HG03378 (cell line): ENCODE measurements around the gene ADARB1.

Source experiments
- ATAC-seq: cut with Tn5 transposase; IDR thresholded peaks from one replicate; pipeline ENCODE4 v1.9.1; 2021; ENCODE audit warnings: mild to moderate bottlenecking, moderate library complexity; ENCODE audit not compliant: unreplicated experiment

ADARB1 gene

DNA sequence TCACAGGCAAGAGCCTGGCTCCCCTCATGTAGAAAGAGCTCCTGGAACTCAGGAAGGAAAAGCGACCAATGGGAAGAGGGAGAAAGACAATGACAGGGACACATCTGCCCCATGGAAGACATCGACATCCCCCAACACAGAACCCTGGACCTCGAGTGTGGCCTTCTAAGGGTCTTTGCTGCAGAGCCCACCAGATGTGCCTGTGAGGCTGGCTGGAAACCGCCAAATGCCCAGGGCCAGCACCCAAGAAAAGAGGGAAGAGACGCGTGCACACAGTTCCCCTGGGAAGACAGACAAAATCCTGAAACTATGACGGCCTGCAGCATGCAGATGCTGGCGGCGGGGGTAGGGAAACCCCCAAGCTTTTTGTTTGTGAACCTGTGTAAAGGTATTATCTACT is 36.4 kb upstream of the ADARB1 start:
- ATAC-seq, result no peak

DNA sequence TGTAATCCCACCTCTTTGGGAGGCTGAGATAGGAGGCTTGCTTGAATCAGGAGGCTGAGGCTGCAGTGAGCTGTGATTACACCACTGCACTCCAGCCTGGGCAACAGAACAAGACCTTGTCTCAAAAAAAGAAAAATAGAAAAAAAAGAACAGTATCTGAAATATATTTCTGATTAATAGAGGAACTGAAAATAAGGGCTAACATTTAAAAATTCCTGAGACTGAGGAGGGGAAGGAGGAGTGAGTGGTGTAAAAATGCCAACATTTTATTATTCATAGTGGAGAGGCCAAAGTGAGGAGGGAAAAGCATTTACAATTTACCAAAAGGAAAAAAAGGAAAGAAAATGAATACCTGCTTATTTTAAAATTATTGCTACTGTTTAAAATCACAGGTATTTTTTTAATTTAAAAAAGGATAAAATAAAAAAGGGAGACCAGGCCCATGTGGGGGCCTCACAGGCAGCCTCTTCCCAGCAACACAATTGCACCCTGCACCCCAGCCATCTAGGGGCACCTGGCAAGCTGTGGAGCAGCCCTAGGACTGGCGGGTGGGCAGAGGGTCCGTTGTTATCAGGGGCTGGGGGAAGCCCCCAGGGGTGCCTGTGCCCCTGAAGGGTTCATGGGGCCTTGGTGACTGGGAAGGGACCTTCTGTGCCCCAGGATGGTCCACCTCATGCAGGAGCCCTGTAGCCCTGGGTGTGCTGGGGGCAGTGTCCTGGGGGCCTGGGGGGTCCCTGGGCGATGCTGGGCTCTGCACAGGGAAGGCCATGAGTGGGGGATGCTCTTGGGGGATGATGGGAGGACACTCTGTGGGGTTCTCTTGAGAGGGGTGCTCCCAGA is 34.8 kb upstream of the ADARB1 start:
- no peak for ATAC-seq

DNA sequence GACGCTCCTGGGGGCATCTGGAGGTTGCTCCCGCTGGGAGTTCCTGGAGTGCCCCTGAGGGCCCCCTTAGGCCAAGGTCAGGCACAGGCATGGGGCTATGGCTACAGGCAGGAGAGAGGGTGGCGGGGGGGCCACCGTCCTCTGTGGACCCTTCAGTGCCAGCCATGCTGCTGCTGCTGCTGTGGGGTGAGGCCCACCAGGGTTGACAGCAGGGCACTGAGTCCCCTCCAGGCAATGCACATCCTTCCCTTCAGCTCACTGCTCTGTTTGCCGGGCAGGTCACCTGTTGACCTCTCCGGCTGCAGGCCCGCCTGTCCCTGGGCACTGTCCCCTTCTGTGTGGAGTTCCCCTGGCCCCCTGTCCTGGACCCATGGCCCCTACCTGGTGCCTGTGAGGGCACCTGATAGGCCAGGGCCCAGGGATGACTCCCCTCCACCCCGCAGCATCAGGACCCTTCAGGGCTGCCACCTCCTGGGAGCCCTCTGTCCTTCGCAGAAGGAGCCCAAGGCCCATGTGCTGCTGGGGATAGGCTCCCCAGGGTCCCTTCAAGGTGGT is 34.1 kb upstream of the ADARB1 start:
- ATAC-seq, result no peak

DNA sequence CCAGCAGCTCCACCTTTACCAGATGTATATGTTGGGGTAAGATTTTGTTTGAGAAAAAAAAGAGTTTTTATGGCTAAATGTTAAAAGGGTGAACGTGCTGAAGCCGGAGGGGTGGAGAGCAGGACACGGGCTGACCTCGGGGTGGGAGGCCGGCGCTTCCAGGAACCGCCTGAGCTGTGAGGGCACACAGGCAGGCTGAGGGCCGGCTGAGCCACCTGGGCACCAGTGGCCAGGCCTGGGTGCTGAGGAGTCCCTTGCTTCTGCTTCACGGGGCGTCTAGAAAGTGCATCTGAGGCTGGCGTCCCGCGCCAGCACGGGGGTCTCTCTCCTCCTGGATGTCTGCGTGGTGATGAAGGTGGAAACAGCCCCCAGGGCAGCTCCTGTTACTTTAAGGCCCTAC is 33.6 kb upstream of the ADARB1 start:
- no peak for ATAC-seq

DNA sequence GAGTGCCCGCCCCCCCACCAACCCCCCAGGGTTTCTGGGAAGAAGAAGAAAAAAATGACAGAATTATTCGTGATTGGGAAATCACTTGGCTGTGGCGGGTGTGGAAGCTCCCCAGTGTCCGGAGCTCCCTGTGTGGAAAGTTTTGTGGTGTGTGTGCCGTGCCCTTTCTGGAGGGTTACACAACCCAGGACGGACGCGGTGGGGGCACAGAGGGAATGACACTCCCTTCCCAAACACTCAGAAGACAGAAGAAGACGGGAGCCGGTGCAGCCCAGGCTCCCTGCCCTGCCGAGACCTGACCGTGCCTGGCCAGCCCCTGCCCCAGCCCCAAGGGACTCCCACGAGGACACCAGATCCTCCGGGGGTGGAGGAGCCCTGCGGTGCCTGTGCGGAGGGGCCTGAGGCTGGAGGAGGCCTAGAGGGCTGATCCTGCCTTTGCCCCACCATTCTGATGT is 33.0 kb upstream of the ADARB1 start:
- no peak for ATAC-seq

DNA sequence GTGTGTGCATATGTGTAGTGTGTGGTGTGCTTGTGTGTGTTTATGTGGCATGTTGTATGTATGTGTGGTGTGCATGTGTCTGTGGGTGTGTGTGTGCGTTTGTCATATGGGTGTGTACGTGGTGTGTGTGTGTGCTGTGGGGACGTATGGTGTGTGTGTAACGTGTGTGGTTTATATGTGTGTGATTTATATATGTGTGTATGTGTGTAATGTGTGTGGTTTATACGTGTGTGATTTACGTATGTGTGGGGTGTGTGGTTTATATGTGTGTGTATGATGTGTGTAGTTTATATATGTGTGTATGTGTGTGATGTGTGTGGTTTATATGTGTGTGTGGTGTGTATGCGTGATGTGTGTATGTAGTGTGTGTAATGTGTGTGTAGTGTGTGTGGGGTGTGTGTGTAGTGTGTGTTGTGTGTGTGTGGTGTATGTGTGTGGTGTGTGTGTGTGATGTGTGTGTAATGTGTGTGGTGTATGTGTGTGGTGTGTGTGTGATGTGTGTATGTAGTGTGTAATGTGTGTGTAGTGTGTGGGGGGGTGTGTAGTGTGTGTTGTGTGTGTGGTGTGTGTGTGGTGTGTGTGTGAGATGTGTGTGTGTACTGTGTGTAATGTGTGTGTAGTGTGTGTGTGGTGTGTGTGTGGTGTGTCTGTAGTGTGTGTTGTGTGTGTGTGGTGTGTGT is 32.3 kb upstream of the ADARB1 start:
- no peak for ATAC-seq

DNA sequence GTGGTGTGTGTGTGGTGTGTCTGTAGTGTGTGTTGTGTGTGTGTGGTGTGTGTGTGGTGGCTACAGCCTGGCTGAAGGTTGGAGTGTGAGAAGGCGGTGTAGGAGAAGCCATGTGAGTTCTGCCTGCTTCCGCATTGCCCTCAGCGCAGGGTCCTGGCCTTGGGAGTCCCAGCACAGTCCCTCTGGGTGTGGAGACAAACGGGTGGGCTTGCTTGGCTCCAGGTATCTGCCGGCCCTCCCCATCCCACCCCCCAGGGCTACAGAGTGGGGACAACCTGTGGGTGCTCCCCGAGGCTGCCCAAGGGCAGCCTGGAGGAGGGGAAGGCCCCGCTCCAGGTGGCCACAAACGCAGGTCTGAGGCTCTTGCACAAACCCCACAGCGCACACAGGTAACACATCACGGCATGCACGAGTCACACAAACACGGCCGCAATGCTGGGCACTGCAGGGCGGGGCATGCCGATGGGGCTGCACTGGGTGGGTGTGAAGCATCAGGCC is 31.7 kb upstream of the ADARB1 start:
- no peak for ATAC-seq

DNA sequence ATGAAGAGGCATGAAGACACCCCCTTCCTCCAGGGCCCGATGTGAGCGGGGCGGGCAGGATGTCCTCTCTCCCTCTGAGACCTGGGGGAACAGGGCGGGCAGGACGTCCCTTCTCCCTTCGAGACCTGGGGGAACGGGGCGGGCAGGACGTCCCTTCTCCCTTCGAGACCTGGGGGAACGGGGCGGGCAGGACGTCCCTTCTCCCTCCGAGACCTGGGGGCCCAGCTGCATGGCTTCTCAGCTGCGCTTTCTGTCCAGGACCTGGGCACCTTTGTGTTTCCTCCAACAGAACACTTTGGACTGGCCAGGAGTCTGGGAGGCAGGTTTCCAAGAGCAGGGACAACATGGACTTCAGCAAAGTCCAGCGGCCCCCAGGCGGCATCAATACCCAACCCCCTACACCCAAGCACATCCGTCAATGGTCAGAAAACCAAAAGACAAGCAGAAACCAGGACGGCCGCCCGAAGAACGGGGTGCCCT is 30.8 kb upstream of the ADARB1 start:
- ATAC-seq, result no peak

DNA sequence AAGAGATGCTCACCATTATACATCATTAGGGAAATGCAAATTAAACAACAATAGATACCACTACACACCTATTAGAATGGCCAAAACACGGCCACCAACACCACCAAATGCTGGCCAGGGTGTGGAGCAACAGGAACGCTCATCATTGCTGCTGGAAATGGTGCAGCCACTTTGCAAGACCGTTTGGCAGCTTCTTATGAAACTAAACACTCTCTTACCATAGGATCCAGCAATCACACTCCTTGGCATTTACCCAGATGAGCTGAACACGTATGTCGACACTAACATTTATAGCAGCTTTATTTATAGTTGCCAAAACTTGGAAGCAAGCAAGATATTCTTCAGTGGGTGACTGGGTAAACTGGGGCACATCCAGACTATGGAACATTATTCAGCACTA is 28.9 kb upstream of the ADARB1 start:
- no peak for ATAC-seq

DNA sequence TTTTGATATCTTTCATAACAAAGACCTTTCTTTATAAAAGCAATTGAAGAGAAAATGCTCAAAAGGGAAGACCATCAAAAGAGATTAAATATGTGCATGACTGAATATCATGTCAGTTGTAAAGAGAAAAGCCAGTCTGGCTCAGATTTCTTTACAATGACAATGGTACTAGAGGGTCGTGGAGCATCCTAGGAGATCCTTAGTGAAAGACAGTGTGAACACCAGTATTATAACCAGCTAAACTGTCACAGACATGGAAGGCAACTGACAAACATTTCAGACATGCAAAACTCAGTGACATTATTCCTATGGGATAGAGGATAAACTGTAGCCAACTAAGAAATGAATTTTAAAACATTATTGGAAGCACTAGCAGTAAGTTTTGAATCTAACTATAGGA is 27.1 kb upstream of the ADARB1 start:
- no peak for ATAC-seq

DNA sequence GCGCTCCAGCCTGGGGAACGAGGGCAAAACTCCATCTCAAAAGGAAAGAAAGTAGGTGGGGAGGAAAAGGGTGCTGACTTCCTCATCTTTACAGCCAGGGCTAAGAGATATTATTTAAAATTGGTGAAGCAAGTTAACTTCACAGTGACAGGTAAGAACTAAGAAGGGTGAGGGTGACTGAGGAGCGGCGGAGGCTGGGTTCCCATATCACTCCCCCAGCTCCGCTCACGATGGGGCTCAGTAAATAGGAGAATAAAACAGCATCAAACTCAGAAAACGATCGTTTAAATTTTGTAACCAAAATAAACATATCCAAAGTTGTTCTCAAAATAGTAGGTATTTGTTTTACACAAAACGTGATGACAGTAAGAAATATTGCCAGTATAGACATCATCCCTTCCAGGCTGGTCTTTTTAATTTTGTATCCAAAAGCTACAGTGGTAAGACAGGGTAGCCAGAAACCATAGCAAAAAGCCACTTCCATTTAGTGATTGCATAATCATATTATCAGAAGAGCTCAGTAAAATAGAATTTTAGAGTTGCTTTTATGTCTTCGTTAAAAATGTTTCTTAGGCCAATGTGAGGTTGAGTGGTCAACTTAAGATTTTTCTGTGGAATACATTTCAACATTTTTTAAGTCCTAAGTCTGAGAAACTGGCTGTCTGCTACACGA is 26.2 kb upstream of the ADARB1 start:
- no peak for ATAC-seq

DNA sequence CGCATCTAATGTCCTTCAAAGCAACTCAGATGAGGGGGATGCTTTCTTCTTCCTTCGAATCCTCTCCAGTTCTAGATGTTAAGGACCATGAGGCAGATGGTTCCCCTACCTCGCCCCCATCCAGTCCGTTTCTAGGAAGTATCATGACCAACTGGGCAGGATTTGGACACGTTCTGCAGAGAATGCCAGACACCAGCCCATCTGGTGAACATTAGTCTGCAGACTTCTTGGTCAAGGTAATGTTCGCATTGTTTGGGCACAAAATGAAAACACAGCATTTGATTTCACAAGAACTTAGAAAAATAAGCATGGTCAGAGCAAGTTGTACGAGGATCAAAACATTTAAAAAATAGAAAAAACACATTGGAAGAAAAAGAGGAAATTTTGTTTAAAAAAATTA is 25.4 kb upstream of the ADARB1 start:
- no peak for ATAC-seq

DNA sequence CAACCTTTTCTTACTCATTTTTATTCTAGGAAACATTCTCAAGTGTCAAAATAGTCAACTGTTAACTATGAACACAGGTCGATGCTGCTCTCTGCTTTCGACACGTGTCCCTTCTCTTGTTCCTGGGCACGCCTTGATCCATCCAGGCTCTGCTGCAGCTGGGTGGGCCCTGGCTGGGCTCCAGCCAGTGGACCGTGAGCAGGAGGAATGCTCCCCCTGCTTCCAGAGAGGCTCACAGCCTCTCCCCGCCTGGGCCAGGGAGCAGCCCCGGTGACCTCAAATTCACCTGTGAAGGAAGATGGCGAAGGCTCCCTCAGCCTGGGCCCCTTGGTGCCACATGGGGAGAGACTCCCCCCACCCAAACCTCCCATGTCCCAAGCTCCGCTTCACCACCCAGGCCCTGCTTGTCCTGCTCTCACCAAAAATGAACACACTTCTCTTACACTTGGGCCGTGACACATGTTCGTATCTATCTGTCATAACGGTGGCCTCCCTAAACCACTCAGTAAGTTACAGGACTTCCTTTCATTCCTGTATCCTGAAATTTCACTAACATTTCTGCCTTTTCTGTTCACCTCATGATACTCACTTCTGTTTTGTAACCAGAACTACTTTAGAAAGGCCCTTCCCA is 24.6 kb upstream of the ADARB1 start:
- ATAC-seq, result no peak

DNA sequence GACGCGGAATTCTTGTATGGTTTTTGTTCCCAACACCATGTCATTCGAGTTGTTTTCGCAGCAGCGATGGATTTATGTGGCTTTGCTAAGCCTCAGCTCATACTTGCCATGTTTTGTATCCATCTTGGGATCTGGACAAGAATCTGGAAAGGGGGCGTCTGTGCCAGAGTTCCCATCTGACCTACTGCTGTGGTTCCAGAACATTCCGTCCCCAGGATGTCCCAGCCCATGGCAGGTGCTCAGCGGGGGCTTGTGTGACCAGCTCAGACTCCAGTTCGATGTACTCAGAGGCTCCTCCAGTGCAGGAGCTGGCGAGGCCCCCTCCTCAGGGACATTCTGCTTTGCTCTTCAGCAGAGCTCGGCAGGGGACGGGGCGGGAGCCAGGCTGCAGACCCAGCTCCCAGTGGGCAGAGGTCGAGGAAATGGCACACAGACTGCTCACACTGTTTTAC is 24.0 kb upstream of the ADARB1 start:
- ATAC-seq, result no peak

DNA sequence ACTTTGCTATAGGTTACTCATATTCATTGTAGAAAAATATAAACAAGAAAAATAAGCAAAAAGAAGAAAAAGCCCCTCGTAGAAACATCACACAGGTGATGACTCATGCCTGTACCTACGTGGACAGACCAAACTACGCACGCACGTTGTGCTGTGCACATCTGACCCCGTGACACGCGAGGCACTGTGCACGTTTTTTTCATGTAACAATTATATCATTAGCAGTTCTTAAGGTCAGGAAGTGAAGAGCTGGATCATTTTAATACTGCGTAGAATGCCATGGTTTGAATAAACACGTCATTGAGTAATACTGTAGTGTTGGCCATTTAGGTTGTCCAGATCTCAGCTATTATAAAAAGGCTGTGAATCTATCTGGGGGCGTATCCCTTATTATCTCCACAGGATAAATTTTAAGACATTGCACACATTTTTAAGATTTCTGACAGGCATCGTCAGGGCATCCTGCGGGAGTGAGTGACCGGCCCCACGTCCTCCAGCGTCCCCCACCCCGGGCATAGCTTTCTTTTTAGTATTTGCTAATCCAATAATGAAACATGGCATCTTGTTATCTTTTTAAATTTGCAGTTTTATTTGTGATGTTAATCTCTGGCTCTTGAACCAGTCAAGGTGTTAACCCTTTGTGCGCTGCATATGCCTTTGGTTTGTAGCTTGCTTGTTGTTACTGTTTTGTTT is 23.4 kb upstream of the ADARB1 start:
- no peak for ATAC-seq

DNA sequence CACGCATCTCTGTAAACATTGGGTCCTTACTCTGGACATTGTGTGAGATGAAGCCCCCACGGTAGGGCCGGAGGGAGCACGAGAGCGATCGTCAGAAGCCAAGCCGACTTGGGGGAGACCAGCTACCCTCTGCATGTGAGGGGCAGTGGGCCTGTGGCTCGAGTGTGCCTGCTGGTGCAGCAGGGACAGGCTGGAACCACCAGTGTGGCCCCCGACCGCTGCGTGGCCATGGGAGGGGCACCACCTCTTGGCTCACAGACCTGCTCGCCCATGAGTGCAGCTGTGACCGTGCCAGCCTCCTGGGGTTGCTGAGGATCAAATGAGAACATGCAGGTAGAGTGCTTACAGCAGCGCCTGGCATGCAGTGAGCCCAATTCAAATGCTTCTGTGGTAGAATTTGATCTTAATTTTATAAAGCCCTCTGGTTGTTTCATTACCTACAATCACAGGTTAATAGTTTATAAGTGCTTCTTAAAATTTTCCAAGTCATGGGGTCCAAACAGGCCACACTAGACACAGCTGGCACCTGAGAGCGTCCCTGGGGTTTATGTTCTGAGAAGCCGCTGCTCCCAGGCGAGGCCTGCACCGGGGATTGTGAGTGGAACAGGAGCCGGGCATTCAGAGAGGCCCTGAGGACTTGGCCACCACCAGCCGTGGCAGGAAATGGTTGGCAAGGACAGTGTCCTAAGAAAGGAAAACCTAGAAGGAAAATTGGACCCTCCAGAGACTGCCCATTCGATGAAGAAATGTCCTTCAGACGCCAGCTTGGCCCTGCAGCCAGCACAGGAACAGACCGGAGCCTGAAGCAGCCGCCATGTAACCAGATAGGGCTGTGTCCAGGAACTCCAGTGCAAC is 22.6 kb upstream of the ADARB1 start:
- no peak for ATAC-seq

DNA sequence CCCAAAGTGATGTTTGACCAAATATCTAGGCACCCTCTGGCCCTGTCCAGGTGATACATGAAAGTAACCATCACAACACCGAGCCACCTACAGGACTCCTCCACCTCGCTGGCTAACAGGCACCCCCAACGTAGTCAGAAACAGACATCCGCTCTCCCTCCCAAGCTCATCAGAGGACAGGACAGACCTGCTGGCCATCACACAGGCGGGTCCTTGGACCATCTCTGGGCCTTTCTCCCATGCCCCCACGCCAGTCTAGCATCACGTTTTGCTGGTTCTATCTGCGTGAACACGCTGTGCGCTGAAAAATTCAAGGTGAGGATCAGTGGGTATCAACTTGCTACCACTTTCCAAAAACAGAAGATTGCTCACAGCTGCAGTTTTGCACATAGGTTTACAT is 21.4 kb upstream of the ADARB1 start:
- no peak for ATAC-seq

DNA sequence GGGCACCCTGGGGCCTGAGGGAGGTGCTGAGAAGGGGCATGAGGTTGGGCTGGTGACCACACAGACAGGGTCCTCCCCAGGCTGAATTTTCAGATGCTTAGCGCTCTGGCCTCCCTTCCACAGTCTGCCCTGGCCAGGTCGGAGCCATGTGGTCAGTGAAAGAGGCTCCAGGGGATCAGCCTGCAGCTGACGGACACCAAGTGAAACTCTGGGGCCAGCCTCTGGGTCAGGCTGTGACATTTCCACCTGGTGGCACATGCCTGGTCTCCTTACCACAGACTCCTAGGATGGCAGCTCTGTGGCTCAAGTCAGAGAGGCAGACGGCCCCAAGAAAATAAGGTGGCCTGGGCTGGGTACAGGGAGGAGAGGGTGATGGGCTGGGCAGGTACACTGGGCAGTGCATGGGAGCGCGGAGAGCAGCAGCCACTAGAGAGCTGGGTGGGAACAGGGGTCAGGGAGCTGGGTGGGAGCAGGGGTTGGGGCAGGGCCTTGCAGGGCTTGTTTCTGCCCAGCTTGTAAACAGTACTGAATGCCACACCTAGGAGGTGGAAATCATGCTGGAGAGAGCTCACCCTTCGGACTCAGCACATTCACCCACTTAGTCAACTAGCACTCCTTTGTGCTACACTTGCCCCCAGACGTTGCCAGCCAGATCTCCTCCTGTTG is 20.7 kb upstream of the ADARB1 start:
- ATAC-seq, result no peak
